Activated CD4-positive, alpha-beta T cell treated with anti-CD3 and anti-CD28 coated beads for 36 hours (primary cell): ENCODE data around the gene PSMD13. TPM values are rescaled to one million over a fixed set of nuclear protein-coding genes. Genes with fewer than 3 reads are reported as not detected.
"Not testable (repeated sequence)": the region's sequence is repeated elsewhere in the genome, so short reads cannot be mapped to it uniquely, and the experiment has no call there.

Experiments
- ATAC-seq: fragments of 200-7000 bp; cut with Tn5 transposase; one replicate; pipeline ENCODE4 v1.10.0; 2021; ENCODE audit warnings: mild to moderate bottlenecking, moderate library complexity
- CTCF ChIA-PET: fragments of 350-600 bp; sonication (Branson Sonifier 250); formaldehyde crosslinking; loops from one replicate; lab custom pipeline; 2021; ENCODE audit warnings: antibody characterized with exemption; lab: Charles Lee
- POLR2A ChIA-PET: fragments of 350-600 bp; sonication (Branson Sonifier 250); formaldehyde crosslinking; loops from one replicate; lab custom pipeline; 2021; ENCODE audit warnings: antibody characterized with exemption, inconsistent platforms; lab: Charles Lee
- DNase-seq: peaks from one replicate; pipeline ENCODE4 v3.0.0-alpha.2; 2020
- H3K27ac Mint-ChIP-seq: one replicate; pipeline ENCODE4 v1.8.0; 2021; ENCODE audit warnings: mixed read lengths
- H3K27me3 Mint-ChIP-seq: one replicate; pipeline ENCODE4 v1.8.0; 2021; ENCODE audit warnings: mixed read lengths
- H3K36me3 Mint-ChIP-seq: one replicate; pipeline ENCODE4 v1.8.0; 2021; ENCODE audit warnings: low read depth, mixed read lengths
- H3K4me1 Mint-ChIP-seq: one replicate; pipeline ENCODE4 v1.8.0; 2021; ENCODE audit warnings: mixed read lengths
- H3K4me3 Mint-ChIP-seq: one replicate; pipeline ENCODE4 v1.8.0; 2021; ENCODE audit warnings: mild to moderate bottlenecking, moderate library complexity, mixed read lengths
- H3K9me3 Mint-ChIP-seq: one replicate; pipeline ENCODE4 v1.8.0; 2021; ENCODE audit warnings: low read depth, mixed read lengths
- intact Hi-C, 2 experiments: fragments of 100-400 bp; cut with DNase I in 1 of 2; cut with micrococcal nuclease in 1 of 2; formaldehyde crosslinking; loops; one replicate each; pipeline versions ENCODE4 v1.14.2 to v1.15.1; 2022 to 2024; cut with DNase I, micrococcal nuclease
- total RNA-seq, 2 experiments: library from RNA; stranded (reverse); gene quantifications; one replicate each; pipeline ENCODE4 v1.2.3, GENCODE V29; 2021

The PSMD13 gene
- 100 to 1,000 TPM; 134 to 212 TPM for total RNA-seq

DNA sequence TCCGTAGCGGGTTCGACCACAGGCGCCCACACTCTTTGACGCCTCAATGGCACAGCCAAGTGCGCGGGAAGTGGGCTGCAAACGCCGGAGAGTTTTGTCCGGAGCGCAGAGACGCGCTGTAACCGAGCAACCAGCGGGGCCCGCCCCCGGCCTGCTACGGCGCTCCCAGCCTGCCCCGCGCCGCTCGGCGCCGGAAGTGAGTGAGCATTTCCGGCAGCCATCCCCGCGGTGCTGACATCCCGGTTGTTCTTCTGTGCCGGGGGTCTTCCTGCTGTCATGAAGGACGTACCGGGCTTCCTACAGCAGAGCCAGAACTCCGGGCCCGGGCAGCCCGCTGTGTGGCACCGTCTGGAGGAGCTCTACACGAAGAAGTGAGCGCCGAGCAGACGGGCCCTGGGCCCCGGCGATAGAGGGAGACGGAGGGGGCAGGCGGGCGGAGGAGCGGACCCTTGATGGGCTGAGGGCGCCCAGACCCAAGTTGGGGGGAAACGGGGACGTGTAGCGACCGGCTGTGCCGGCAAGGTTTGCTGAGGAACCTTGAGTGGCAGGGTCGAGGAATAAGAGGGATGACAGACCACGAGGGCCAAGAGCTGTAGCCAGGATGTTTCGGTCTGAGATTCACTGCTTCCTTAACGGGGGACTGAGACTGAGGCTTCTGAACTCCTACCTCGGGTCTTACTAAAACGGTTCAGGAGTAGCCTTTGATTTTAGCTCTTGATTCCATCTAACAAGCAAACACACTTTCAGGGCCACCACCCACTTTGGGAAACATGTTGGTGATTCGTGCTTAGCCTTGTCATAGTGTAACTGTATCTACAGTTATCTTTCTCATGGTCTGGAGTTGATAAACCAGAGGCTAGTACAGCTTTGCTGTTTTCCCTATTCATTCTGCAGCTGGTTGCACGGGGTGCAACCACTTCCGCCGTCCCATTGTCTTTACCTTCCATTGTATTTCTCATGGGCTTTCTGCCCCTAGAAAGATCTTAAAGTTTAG, at the start of gene PSMD13:
PSMD13 (plus strand) TSS at position 203 of the 994 bp plus-strand sequence; CDS start at position 277, 74 bp downstream.
- DNase-seq: peak; percentile 96
- intact Hi-C loops: loop anchor here (1.0 to 5.0 kb wide), 15 partner anchors 30 to 559 kb away; partner anchors contain the start of genes BET1L (in 2 of the 2), RIC8A (in 2 of the 2), HRAS (in 1 of the 2) and PGGHG (in 1 of the 2)
- H3K4me3 Mint-ChIP-seq: peak within 1 kb of the TSS; percentile 92
- H3K4me1 Mint-ChIP-seq: peaks cover 48% of the 10 kb centered on the region
- H3K27ac Mint-ChIP-seq: peak within 1 kb of the TSS; percentile 99
- H3K36me3 Mint-ChIP-seq: peaks cover 30% of the 10 kb centered on the region
- no peaks in the 10 kb centered on the region for H3K9me3 Mint-ChIP-seq
- ATAC-seq: peak; percentile 86
- ChIA-PET POLR2A (interaction anchor here (0.7 to 3.9 kb wide), 3 partner anchors 30 to 81 kb away, joined by 3 to 25 read pairs (median 3); partner anchors contain the start of genes BET1L and RIC8A), CTCF (interaction anchor here (0.6 to 9.8 kb wide), 10 partner anchors 9 to 170 kb away, joined by 3 to 69 read pairs (median 4); partner anchors contain the start of genes BET1L and RIC8A)
- no peaks in the 10 kb centered on the region for H3K27me3 Mint-ChIP-seq

DNA sequence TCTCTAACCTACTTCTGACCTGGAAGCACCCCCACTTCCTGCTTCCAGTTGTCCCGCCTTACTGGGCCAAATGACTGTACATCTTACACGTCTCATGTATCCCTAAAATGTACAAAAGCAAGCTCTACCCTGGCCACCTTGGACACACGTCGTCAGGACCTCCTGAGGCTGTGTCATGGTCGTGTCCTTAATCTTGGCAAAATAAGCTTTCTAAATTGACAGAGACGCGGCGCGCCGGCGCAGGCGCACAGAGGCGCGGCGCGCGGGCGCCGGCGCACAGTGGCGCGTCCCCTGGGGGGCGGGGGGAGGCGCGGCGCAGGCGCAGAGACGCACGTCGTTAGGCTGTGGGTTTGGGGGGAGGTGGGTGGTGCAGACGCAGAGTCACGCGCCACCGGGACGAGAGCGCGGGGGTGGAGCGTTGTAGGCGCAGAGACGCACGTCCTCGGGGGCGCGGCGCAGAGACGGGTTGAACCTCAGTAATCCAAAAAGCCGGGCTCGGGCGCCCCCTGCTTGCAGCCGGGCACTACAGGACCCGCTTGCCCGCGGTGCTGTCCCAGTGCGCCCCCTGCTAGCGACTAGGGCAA, 47.5 kb upstream of the PSMD13 start:
- H3K27me3 Mint-ChIP-seq, H3K9me3 Mint-ChIP-seq, H3K36me3 Mint-ChIP-seq, CTCF ChIA-PET, H3K27ac Mint-ChIP-seq, H3K4me3 Mint-ChIP-seq, ATAC-seq, intact Hi-C loops: not testable (repeated sequence)
- POLR2A ChIA-PET: interaction anchor here (0.7 kb wide), 1 partner anchor 18 kb away, joined by 5 read pairs; the partner anchor contains the start of genes BET1L and RIC8A
- DNase-seq: peak; percentile 15
- H3K4me1 Mint-ChIP-seq: peaks cover 12% of the 10 kb centered on the region

DNA sequence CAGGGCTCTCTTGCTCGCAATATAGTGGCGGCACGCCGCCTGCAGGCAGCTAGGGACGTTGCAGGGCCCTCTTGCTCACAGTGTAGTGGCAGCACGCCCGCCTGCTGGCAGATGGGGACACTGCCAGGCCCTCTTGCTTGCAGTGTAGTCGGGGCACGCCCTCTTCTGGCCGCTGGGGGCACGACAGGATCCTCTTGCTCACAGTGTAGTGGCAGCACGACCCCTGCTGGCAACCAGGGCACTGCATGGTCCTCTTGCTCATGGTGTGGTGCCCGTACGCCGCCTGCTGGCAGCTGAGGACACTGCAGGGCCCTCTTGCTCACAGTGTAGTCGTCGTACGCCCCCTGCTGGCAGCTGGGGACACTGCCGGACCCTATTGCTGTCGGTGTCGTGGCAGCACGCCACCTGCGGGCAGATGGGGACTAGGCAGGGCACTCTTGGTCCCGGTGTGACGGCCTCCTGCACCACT, 46.9 kb upstream of the PSMD13 start:
- CTCF ChIA-PET, H3K27ac Mint-ChIP-seq, H3K9me3 Mint-ChIP-seq, H3K36me3 Mint-ChIP-seq, intact Hi-C loops, H3K27me3 Mint-ChIP-seq, H3K4me3 Mint-ChIP-seq: not testable (repeated sequence)
- peak; percentile 86 for ATAC-seq
- POLR2A ChIA-PET: interaction anchor here (0.7 kb wide), 1 partner anchor 18 kb away, joined by 5 read pairs; the partner anchor contains the start of genes BET1L and RIC8A
- peak; percentile 71 for DNase-seq
- H3K4me1 Mint-ChIP-seq: peaks cover 12% of the 10 kb centered on the region

DNA sequence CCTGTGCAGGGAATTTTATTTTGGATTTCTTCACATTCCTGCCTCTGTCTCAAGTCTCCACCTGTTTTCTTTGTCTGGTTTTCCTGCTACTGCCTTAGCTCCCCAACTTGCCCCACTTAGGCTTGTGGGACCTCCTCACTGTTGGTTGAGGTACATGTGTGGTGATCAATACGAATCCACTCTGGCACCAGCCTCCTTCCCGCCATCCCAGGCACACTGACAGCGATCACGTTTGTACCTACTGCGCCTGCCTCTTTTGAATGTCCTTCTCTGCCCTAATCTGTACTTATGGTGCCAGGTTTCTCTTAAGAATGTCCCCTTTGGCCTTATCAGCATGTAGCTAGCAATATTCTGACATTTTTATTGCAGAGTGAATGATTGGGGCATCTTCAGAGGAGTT, 46.2 kb upstream of the PSMD13 start:
- H3K36me3 Mint-ChIP-seq, H3K27me3 Mint-ChIP-seq, intact Hi-C loops, H3K9me3 Mint-ChIP-seq, DNase-seq, H3K4me3 Mint-ChIP-seq, H3K27ac Mint-ChIP-seq, CTCF ChIA-PET, ATAC-seq, POLR2A ChIA-PET: not testable (repeated sequence)
- H3K4me1 Mint-ChIP-seq: peaks cover 12% of the 10 kb centered on the region

- H3K9me3 Mint-ChIP-seq, H3K4me3 Mint-ChIP-seq, H3K27ac Mint-ChIP-seq, POLR2A ChIA-PET, CTCF ChIA-PET, H3K36me3 Mint-ChIP-seq, intact Hi-C loops, H3K27me3 Mint-ChIP-seq: not testable (repeated sequence)
- DNase-seq (peak; percentile 77), ATAC-seq (peak; percentile 73)
- H3K4me1 Mint-ChIP-seq: peaks cover 12% of the 10 kb centered on the region
Measured at GRCh38 chr11:191490-192478, 45.0 kb upstream of the PSMD13 start.

GRCh38 chr11:192674-193128, 44.1 kb upstream of the PSMD13 start, which contains the start of gene SCGB1C1:
TSS of gene SCGB1C1 (plus strand) at chr11:193078. CDS start at chr11:193100, 22 bp downstream.
- H3K9me3 Mint-ChIP-seq, intact Hi-C loops, DNase-seq, POLR2A ChIA-PET, CTCF ChIA-PET, H3K27me3 Mint-ChIP-seq, ATAC-seq, H3K36me3 Mint-ChIP-seq, H3K4me3 Mint-ChIP-seq, H3K27ac Mint-ChIP-seq: not testable (repeated sequence)
- peaks cover 12% of the 10 kb centered on the region for H3K4me1 Mint-ChIP-seq

GRCh38 chr11:193481-193880, 43.3 kb upstream of the PSMD13 start:
- DNase-seq: peak; percentile 4
- not testable (repeated sequence) for H3K36me3 Mint-ChIP-seq, H3K27me3 Mint-ChIP-seq

GRCh38 chr11:196786-197731, 39.7 kb upstream of the PSMD13 start:
- Mint-ChIP-seq H3K4me3 (no peak overlapping the region), H3K27me3 (no peaks in the 10 kb centered on the region), H3K27ac (no peak overlapping the region), H3K9me3 (no peaks in the 10 kb centered on the region), H3K36me3 (peaks cover 8% of the 10 kb centered on the region), H3K4me1 (peaks cover 16% of the 10 kb centered on the region)
- ChIA-PET CTCF (no interaction called here), POLR2A (no interaction called here)
- peak; percentile 4 for DNase-seq
- ATAC-seq: no peak
- intact Hi-C loops: no loop called here

More at GRCh38 chr11:193481-193880, 43.3 kb upstream of the PSMD13 start:
- ATAC-seq, CTCF ChIA-PET, H3K9me3 Mint-ChIP-seq, intact Hi-C loops, POLR2A ChIA-PET, H3K4me3 Mint-ChIP-seq, H3K27ac Mint-ChIP-seq: not testable (repeated sequence)
- H3K4me1 Mint-ChIP-seq: peaks cover 12% of the 10 kb centered on the region

DNA sequence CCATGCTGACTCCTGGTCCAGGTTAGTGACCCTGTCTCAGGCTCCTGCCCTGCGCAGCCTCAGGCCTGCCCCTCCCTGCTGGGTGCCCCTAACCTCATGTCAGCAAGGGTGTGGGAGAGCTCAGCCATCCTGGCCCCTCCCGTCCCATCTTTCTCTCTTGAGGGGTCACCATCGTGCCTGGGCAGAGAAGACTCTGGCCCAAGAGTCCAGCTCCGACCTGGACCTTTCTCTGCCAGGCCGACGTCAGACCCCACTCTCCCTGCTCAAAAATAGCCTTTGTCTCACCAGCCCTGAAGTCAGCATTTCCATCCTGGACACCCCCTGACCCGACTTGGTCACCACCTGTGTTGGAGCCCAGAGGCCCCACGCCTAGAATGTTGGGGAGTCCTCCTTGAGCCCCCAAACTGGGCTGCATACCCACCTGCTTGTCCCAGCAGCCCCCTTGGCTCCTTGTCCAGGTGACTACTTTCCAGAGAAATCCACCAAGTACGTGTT, 39.0 kb upstream of the PSMD13 start:
- no peak overlapping the region for H3K4me3 Mint-ChIP-seq
- CTCF ChIA-PET: no interaction called here
- no peaks in the 10 kb centered on the region for H3K9me3 Mint-ChIP-seq
- no peak overlapping the region for H3K27ac Mint-ChIP-seq
- H3K27me3 Mint-ChIP-seq: no peaks in the 10 kb centered on the region
- peaks cover 21% of the 10 kb centered on the region for H3K4me1 Mint-ChIP-seq
- peaks cover 13% of the 10 kb centered on the region for H3K36me3 Mint-ChIP-seq
- POLR2A ChIA-PET: no interaction called here
- intact Hi-C loops: no loop called here
- DNase-seq: no peak
- no peak for ATAC-seq
